H9 (cell line): ENCODE data around the gene GALNT17. TPM values are rescaled to one million over a fixed set of nuclear protein-coding genes. Genes with fewer than 3 reads are reported as not detected.
A peak's percentile ranks its signal among the peaks of the same experiment; 100 is the strongest.

Experiments
- DNase-seq: peaks from one replicate; pipeline ENCODE4 v3.0.0-alpha.2; 2017
- H2AFZ ChIP-seq: one replicate; pipeline ENCODE4 v1.6.1; 2013; ENCODE audit warnings: mild to moderate bottlenecking, low read length, control low read depth, moderate library complexity
- H2AK5ac ChIP-seq: 2 replicates; pipeline ENCODE4 v1.6.1; 2013; ENCODE audit warnings: low read length, control low read depth, mixed read lengths; ENCODE audit not compliant: insufficient read length
- H2BK120ac ChIP-seq: one replicate; pipeline ENCODE4 v1.6.1; 2013; ENCODE audit warnings: low read depth, mild to moderate bottlenecking, low read length, control low read depth, inconsistent platforms; ENCODE audit not compliant: poor library complexity, severe bottlenecking
- H2BK12ac ChIP-seq: 2 replicates; pipeline ENCODE4 v1.6.1; 2013; ENCODE audit warnings: low read length, control low read depth, mixed read lengths, low read depth; ENCODE audit not compliant: insufficient read length
- H2BK15ac ChIP-seq: 2 replicates; pipeline ENCODE4 v1.6.1; 2013; ENCODE audit warnings: low read depth, low read length, control low read depth
- H2BK20ac ChIP-seq: one replicate; pipeline ENCODE4 v1.6.1; 2013; ENCODE audit warnings: low read depth, mild to moderate bottlenecking, low read length, control low read depth, inconsistent platforms; ENCODE audit not compliant: poor library complexity, severe bottlenecking
- H2BK5ac ChIP-seq: 2 replicates; pipeline ENCODE4 v1.6.1; 2013; ENCODE audit warnings: low read length, control low read depth, mixed read lengths; ENCODE audit not compliant: insufficient read length
- H3K14ac ChIP-seq: 2 replicates; pipeline ENCODE4 v1.6.1; 2013; ENCODE audit warnings: low read length, control low read depth; ENCODE audit not compliant: insufficient read depth
- H3K18ac ChIP-seq: 2 replicates; pipeline ENCODE4 v1.6.1; 2013; ENCODE audit warnings: low read depth, mild to moderate bottlenecking, mixed read lengths, low read length, control low read depth; ENCODE audit not compliant: insufficient read length
- H3K23ac ChIP-seq: 2 replicates; pipeline ENCODE4 v1.6.1; 2013; ENCODE audit warnings: low read length, control low read depth, mixed read lengths, low read depth; ENCODE audit not compliant: insufficient read length
- H3K23me2 ChIP-seq: 2 replicates; pipeline ENCODE4 v1.6.1; 2013; ENCODE audit warnings: low read depth, mild to moderate bottlenecking, mixed read lengths, low read length, control low read depth; ENCODE audit not compliant: insufficient read length, poor library complexity, severe bottlenecking
- H3K27ac ChIP-seq: 2 replicates; pipeline ENCODE4 v1.5.1; 2013; ENCODE audit warnings: low read length, control low read depth, mixed read lengths, low read depth; ENCODE audit not compliant: insufficient read length
- H3K27me3 ChIP-seq: 2 replicates; pipeline ENCODE4 v1.6.1; 2013; ENCODE audit warnings: low read length, control low read depth, inconsistent platforms; ENCODE audit not compliant: insufficient read depth
- H3K4ac ChIP-seq: 2 replicates; pipeline ENCODE4 v1.6.1; 2013; ENCODE audit warnings: low read depth, mild to moderate bottlenecking, control low read depth, inconsistent platforms, low read length, moderate library complexity
- H3K4me1 ChIP-seq: 2 replicates; pipeline ENCODE4 v1.6.1; 2013; ENCODE audit warnings: low read length, control low read depth, inconsistent platforms; ENCODE audit not compliant: insufficient read depth
- H3K4me2 ChIP-seq: 2 replicates; pipeline ENCODE4 v1.6.1; 2013; ENCODE audit warnings: low read length, control low read depth, mixed read lengths; ENCODE audit not compliant: insufficient read length, insufficient read depth
- H3K56ac ChIP-seq: 2 replicates; pipeline ENCODE4 v1.6.1; 2013; ENCODE audit warnings: low read depth, mild to moderate bottlenecking, mixed read lengths, low read length, control low read depth; ENCODE audit not compliant: insufficient read length
- H3K79me1 ChIP-seq: 2 replicates; pipeline ENCODE4 v1.6.1; 2013; ENCODE audit warnings: low read depth, mild to moderate bottlenecking, moderate library complexity, low read length, control low read depth, inconsistent platforms; ENCODE audit not compliant: insufficient read depth, poor library complexity, severe bottlenecking
- H3K79me2 ChIP-seq: 2 replicates; pipeline ENCODE4 v1.6.1; 2013; ENCODE audit warnings: low read length, control low read depth, inconsistent platforms; ENCODE audit not compliant: insufficient read depth
- H3K9ac ChIP-seq: 2 replicates; pipeline ENCODE4 v1.6.1; 2013; ENCODE audit warnings: low read length, control low read depth, mixed read lengths; ENCODE audit not compliant: insufficient read length; ENCODE audit errors: extremely low read depth
- H3K9me3 ChIP-seq: one replicate; pipeline ENCODE4 v1.6.1; 2013; ENCODE audit warnings: low read depth, low read length, inconsistent platforms; ENCODE audit not compliant: control insufficient read depth
- H3T11ph ChIP-seq: one replicate; pipeline ENCODE4 v1.6.1; 2013; ENCODE audit warnings: mild to moderate bottlenecking, low read length, control low read depth, inconsistent platforms
- H4K20me1 ChIP-seq: one replicate; pipeline ENCODE4 v1.6.1; 2013; ENCODE audit not compliant: control insufficient read depth, insufficient read length, insufficient read depth
- H4K5ac ChIP-seq: 2 replicates; pipeline ENCODE4 v1.6.1; 2013; ENCODE audit warnings: low read depth, mild to moderate bottlenecking, mixed read lengths, low read length, control low read depth; ENCODE audit not compliant: insufficient read length
- H4K8ac ChIP-seq: replicated peaks from 2 replicates; pipeline ENCODE4 v1.6.1; 2013; ENCODE audit warnings: low read length, control low read depth, mixed read lengths, low read depth; ENCODE audit not compliant: insufficient read length
- H4K91ac ChIP-seq: 2 replicates; pipeline ENCODE4 v1.6.1; 2013; ENCODE audit warnings: low read depth, mild to moderate bottlenecking, moderate library complexity, mixed read lengths, low read length, control low read depth; ENCODE audit not compliant: insufficient read length
- H3K27ac Mint-ChIP-seq, 3 experiments: 2 replicates in 2 of 3; 3 replicates in 1 of 3; pipeline ENCODE4 v1.8.0; 2020 to 2021; ENCODE audit warnings: mixed read lengths in 3 of 3, mild to moderate bottlenecking in 1 of 3, moderate library complexity in 1 of 3
- H3K27me3 Mint-ChIP-seq: 2 replicates; pipeline ENCODE4 v1.8.0; 2021; ENCODE audit warnings: low read depth, mild to moderate bottlenecking, moderate library complexity, mixed read lengths
- H3K36me3 Mint-ChIP-seq, 3 experiments: 2 replicates in 2 of 3; 3 replicates in 1 of 3; pipeline ENCODE4 v1.8.0; 2020 to 2021; ENCODE audit warnings: low read depth in 3 of 3, mixed read lengths in 3 of 3; ENCODE audit not compliant: insufficient read depth in 1 of 3
- H3K4me1 Mint-ChIP-seq, 2 experiments: 2 replicates each; pipeline ENCODE4 v1.8.0; 2020; ENCODE audit warnings: mixed read lengths in 2 of 2
- H3K4me3 Mint-ChIP-seq, 2 experiments: 2 replicates in 1 of 2; 3 replicates in 1 of 2; pipeline ENCODE4 v1.8.0; 2020 to 2021; ENCODE audit warnings: mild to moderate bottlenecking in 2 of 2, mixed read lengths in 2 of 2, moderate library complexity in 1 of 2
- H3K9me3 Mint-ChIP-seq, 2 experiments: 2 replicates in 1 of 2; 3 replicates in 1 of 2; pipeline ENCODE4 v1.8.0; 2020; ENCODE audit warnings: mild to moderate bottlenecking in 2 of 2, mixed read lengths in 2 of 2, moderate library complexity in 1 of 2
- WGBS: extraction: QIAGEN DNeasy Blood & Tissue Kit; methylation state at CpG from one replicate; pipeline ENCODE4 v1.1.7; 2013; ENCODE audit warnings: missing lambda C conversion rate, low lambda C conversion rate, mixed read lengths; ENCODE audit not compliant: insufficient read length; ENCODE audit errors: extremely low coverage; 5-methylcytosine and 5-hydroxymethylcytosine counted together
- total RNA-seq: library from RNA; stranded (reverse); gene quantifications from 2 replicates; pipeline ENCODE4 v1.2.1, GENCODE V29; 2021
- TF ChIP-seq, protein P1 (sequence below): fragments of 200-600 bp; sonication (generic); conservative IDR thresholded peaks from 3 replicates; pipeline ENCODE4 v1.8.0; 2021; ENCODE audit warnings: antibody characterized with exemption, mild to moderate bottlenecking

Gene GALNT17
- total RNA-seq, 1 experiment from 2014 or later, result 43.2 TPM

- H4K20me1 ChIP-seq, result no peaks in the 10 kb centered on the region
- no peak for DNase-seq
- H2BK120ac ChIP-seq, result no peak overlapping the region
- H3K23ac ChIP-seq, result no peak overlapping the region
- no peak overlapping the region for H3T11ph ChIP-seq
- H3K27me3 ChIP-seq, result no peaks in the 10 kb centered on the region
- no peak overlapping the region for H2BK20ac ChIP-seq
- no peak overlapping the region for H3K14ac ChIP-seq
- H3K56ac ChIP-seq, result no peak overlapping the region
- no peak overlapping the region for H2AK5ac ChIP-seq
- Mint-ChIP-seq H3K27me3 (no peaks in the 10 kb centered on the region), H3K9me3 (no peaks in the 10 kb centered on the region; a peak in 1 of 5 replicates), H3K4me3 (no peak overlapping the region), H3K36me3 (peaks cover 56 to 82% (median 75%) of the 10 kb centered on the region in 3 experiments), H3K4me1 (peaks cover 22 to 28% of the 10 kb centered on the region in 2 experiments), H3K27ac (peak overlapping the region in 2 of 3 experiments; percentile 66 to 90; a peak in 5 of 7 replicates)
- H3K4me1 ChIP-seq, result no peaks in the 10 kb centered on the region; the same call in 1 of the 2 replicates
- no peak overlapping the region for H2BK5ac ChIP-seq
- no peaks in the 10 kb centered on the region for H3K9me3 ChIP-seq
- no peak overlapping the region for H2BK15ac ChIP-seq
- H4K5ac ChIP-seq, result no peak overlapping the region
- no peak overlapping the region for H2BK12ac ChIP-seq
- no peak overlapping the region for H3K18ac ChIP-seq
- no peaks in the 10 kb centered on the region for H3K79me1 ChIP-seq
- H2AFZ ChIP-seq, result no peak overlapping the region
- TF ChIP-seq, protein P1, sequence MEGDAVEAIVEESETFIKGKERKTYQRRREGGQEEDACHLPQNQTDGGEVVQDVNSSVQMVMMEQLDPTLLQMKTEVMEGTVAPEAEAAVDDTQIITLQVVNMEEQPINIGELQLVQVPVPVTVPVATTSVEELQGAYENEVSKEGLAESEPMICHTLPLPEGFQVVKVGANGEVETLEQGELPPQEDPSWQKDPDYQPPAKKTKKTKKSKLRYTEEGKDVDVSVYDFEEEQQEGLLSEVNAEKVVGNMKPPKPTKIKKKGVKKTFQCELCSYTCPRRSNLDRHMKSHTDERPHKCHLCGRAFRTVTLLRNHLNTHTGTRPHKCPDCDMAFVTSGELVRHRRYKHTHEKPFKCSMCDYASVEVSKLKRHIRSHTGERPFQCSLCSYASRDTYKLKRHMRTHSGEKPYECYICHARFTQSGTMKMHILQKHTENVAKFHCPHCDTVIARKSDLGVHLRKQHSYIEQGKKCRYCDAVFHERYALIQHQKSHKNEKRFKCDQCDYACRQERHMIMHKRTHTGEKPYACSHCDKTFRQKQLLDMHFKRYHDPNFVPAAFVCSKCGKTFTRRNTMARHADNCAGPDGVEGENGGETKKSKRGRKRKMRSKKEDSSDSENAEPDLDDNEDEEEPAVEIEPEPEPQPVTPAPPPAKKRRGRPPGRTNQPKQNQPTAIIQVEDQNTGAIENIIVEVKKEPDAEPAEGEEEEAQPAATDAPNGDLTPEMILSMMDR, result no peak
- H3K23me2 ChIP-seq, result no peaks in the 10 kb centered on the region
- no peak overlapping the region for H3K27ac ChIP-seq
- no peak overlapping the region for H4K8ac ChIP-seq
- H3K4ac ChIP-seq, result no peak overlapping the region
- no peak overlapping the region for H3K9ac ChIP-seq
- H3K79me2 ChIP-seq, result 0 out of 2 replicates have a peak, but pooled peaks cover 2% of the 10 kb centered on the region
- H3K4me2 ChIP-seq, result no peak overlapping the region
- no CpG with 5 or more reads among the region's 2 CpGs for WGBS
- no peak overlapping the region for H4K91ac ChIP-seq
Observed at GRCh38 chr7:71429083-71429482, 297.1 kb downstream of the GALNT17 start.
